ENCODE results near the gene BLOC1S6. TPM values are rescaled to one million over a fixed set of nuclear protein-coding genes. Genes with fewer than 3 reads are reported as not detected.

BLOC1S6 gene
- total and polyA plus RNA-seq, 9 of the 15 experiments (the other 6 are each of a cell fraction or from before 2014, with no cell fraction given): 18.2 to 72.4 (median 38.4) TPM

GRCh38 chr15:45548753-45549520 lies 38.2 kb upstream of the BLOC1S6 start (continued):
- no peak for TF ChIP-seq SETDB1 (IDR thresholded peaks at IDR 0.05; ENCODE audit: low read length)
- TF ChIP-seq RB1 (IDR thresholded peaks at IDR 0.05; ENCODE audit: low read depth): no peak
- TF ChIP-seq PHTF2 (CRISPR knock-in tag; IDR thresholded peaks at IDR 0.05): no peak
- TF ChIP-seq HDAC1 (IDR thresholded peaks at IDR 0.05): no peak
- TF ChIP-seq SOX6 (IDR thresholded peaks at IDR 0.05): 0 out of 2 replicates have a peak, but pooled peaks have one; percentile 13
- no peak for TF ChIP-seq ZNF347 (CRISPR knock-in tag; IDR thresholded peaks at IDR 0.05; ENCODE audit: low read depth)
- 0 out of 4 replicates have a peak, but pooled peaks of 1 of the 2 experiments have one; percentile 10 for TF ChIP-seq FOXK2 (conservative IDR thresholded peaks at IDR 0.05 in 1 of 2, IDR thresholded peaks at IDR 0.05 in 1 of 2; ENCODE audit: low read depth in 2 of 2)
- TF ChIP-seq, protein P1, sequence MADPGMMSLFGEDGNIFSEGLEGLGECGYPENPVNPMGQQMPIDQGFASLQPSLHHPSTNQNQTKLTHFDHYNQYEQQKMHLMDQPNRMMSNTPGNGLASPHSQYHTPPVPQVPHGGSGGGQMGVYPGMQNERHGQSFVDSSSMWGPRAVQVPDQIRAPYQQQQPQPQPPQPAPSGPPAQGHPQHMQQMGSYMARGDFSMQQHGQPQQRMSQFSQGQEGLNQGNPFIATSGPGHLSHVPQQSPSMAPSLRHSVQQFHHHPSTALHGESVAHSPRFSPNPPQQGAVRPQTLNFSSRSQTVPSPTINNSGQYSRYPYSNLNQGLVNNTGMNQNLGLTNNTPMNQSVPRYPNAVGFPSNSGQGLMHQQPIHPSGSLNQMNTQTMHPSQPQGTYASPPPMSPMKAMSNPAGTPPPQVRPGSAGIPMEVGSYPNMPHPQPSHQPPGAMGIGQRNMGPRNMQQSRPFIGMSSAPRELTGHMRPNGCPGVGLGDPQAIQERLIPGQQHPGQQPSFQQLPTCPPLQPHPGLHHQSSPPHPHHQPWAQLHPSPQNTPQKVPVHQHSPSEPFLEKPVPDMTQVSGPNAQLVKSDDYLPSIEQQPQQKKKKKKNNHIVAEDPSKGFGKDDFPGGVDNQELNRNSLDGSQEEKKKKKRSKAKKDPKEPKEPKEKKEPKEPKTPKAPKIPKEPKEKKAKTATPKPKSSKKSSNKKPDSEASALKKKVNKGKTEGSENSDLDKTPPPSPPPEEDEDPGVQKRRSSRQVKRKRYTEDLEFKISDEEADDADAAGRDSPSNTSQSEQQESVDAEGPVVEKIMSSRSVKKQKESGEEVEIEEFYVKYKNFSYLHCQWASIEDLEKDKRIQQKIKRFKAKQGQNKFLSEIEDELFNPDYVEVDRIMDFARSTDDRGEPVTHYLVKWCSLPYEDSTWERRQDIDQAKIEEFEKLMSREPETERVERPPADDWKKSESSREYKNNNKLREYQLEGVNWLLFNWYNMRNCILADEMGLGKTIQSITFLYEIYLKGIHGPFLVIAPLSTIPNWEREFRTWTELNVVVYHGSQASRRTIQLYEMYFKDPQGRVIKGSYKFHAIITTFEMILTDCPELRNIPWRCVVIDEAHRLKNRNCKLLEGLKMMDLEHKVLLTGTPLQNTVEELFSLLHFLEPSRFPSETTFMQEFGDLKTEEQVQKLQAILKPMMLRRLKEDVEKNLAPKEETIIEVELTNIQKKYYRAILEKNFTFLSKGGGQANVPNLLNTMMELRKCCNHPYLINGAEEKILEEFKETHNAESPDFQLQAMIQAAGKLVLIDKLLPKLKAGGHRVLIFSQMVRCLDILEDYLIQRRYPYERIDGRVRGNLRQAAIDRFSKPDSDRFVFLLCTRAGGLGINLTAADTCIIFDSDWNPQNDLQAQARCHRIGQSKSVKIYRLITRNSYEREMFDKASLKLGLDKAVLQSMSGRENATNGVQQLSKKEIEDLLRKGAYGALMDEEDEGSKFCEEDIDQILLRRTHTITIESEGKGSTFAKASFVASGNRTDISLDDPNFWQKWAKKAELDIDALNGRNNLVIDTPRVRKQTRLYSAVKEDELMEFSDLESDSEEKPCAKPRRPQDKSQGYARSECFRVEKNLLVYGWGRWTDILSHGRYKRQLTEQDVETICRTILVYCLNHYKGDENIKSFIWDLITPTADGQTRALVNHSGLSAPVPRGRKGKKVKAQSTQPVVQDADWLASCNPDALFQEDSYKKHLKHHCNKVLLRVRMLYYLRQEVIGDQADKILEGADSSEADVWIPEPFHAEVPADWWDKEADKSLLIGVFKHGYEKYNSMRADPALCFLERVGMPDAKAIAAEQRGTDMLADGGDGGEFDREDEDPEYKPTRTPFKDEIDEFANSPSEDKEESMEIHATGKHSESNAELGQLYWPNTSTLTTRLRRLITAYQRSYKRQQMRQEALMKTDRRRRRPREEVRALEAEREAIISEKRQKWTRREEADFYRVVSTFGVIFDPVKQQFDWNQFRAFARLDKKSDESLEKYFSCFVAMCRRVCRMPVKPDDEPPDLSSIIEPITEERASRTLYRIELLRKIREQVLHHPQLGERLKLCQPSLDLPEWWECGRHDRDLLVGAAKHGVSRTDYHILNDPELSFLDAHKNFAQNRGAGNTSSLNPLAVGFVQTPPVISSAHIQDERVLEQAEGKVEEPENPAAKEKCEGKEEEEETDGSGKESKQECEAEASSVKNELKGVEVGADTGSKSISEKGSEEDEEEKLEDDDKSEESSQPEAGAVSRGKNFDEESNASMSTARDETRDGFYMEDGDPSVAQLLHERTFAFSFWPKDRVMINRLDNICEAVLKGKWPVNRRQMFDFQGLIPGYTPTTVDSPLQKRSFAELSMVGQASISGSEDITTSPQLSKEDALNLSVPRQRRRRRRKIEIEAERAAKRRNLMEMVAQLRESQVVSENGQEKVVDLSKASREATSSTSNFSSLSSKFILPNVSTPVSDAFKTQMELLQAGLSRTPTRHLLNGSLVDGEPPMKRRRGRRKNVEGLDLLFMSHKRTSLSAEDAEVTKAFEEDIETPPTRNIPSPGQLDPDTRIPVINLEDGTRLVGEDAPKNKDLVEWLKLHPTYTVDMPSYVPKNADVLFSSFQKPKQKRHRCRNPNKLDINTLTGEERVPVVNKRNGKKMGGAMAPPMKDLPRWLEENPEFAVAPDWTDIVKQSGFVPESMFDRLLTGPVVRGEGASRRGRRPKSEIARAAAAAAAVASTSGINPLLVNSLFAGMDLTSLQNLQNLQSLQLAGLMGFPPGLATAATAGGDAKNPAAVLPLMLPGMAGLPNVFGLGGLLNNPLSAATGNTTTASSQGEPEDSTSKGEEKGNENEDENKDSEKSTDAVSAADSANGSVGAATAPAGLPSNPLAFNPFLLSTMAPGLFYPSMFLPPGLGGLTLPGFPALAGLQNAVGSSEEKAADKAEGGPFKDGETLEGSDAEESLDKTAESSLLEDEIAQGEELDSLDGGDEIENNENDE (IDR thresholded peaks at IDR 0.05; ENCODE audit: low read depth, low read length): no peak
- TF ChIP-seq DACH1 (IDR thresholded peaks at IDR 0.05; ENCODE audit: partially characterized antibody): peak; percentile 58
- TF ChIP-seq MAZ (CRISPR knock-in tag; conservative IDR thresholded peaks at IDR 0.05 in 1 of 2, IDR thresholded peaks at IDR 0.05 in 1 of 2): 0 out of 4 replicates have a peak, but pooled peaks of 1 of the 2 experiments have one; percentile 20
- TF ChIP-seq ZNF445 (CRISPR knock-in tag; IDR thresholded peaks at IDR 0.05; ENCODE audit: low read depth): no peak
- peak; percentile 92 for TF ChIP-seq CREM (IDR thresholded peaks at IDR 0.05; ENCODE audit: low read depth)
- peak; percentile 59 for TF ChIP-seq KDM5B (IDR thresholded peaks at IDR 0.05; ENCODE audit: insufficient replicate concordance, low read depth, low read length)
- TF ChIP-seq MTA1 (IDR thresholded peaks at IDR 0.05; ENCODE audit: borderline replicate concordance): peak; percentile 75; the same call in 1 of the 2 replicates
- peak; percentile 68; the same call in 1 of the 2 replicates for TF ChIP-seq BACH1 (tag; IDR thresholded peaks at IDR 0.05)
- no peak for TF ChIP-seq THRAP3 (IDR thresholded peaks at IDR 0.05; ENCODE audit: borderline replicate concordance)

All from K562 (cell line).